K562 (cell line): ENCODE measurements around the gene ADRM1. TPM values are rescaled to one million over a fixed set of nuclear protein-coding genes. Genes with fewer than 3 reads are reported as not detected.

Experiments used
- ATAC-seq: fragments of 200-7000 bp; cut with Tn5 transposase; 3 replicates; pipeline ENCODE4 v1.9.1; 2020; ENCODE audit warnings: moderate library complexity
- BruUV-seq: library from RNA; stranded (reverse); fragments of 400-500 nt; replicated peaks from 2 replicates; lab custom pipeline; 2021; lab: Mats Ljungman, UMichigan
- CTCF ChIA-PET: fragments of 300-600 bp; formaldehyde crosslinking; extraction: SDS; loops from one replicate; lab custom pipeline; 2021; ENCODE audit warnings: low intra/inter-chr PET ratio; lab: Yijun Ruan, JAX
- POLR2A ChIA-PET: fragments of 300-600, 350-650 bp; sonication (Branson Sonifier 250); formaldehyde crosslinking; extraction: SDS; loops from one replicate; lab custom pipeline; 2021; ENCODE audit warnings: antibody characterized with exemption, inconsistent platforms; lab: Yijun Ruan, JAX
- DNase-seq, 4 experiments: peaks; one replicate each; pipeline versions ENCODE4 v3.0.0 to v3.0.0-alpha.2; 2011 to 2018; ENCODE audit warnings: low spot score in 3 of 4, mixed read lengths in 3 of 4; ENCODE audit errors: extremely low read depth in 1 of 4
- FAIRE-seq: peaks from 2 replicates; lab custom pipeline; 2011; peaks lifted over from hg19 to GRCh38; lab: Jason Lieb, UNC
- H2AFZ ChIP-seq: 2 replicates; pipeline ENCODE4 v1.6.0; 2011; ENCODE audit warnings: low read depth, low read length, control low read depth, inconsistent platforms
- H3K27ac ChIP-seq: fragments of 200-600 bp; 3 replicates; pipeline ENCODE4 v1.8.0; 2011; ENCODE audit warnings: low read depth, mild to moderate bottlenecking, control low read depth, inconsistent platforms, low read length, moderate library complexity, mixed read lengths; ENCODE audit errors: extremely low read depth
- H3K27me3 ChIP-seq, 2 experiments: fragments of 300-600 bp in 1 of 2; 2 replicates in 1 of 2; 3 replicates in 1 of 2; pipeline versions ENCODE4 v1.6.0 to v1.8.0; 2011; ENCODE audit warnings: inconsistent platforms in 2 of 2, low read length in 2 of 2, mild to moderate bottlenecking in 1 of 2, mixed read lengths in 1 of 2, moderate library complexity in 1 of 2; ENCODE audit not compliant: control insufficient read depth in 2 of 2, insufficient read depth in 2 of 2
- H3K36me3 ChIP-seq: fragments of 300-600 bp; 3 replicates; pipeline ENCODE4 v1.8.0; 2011; ENCODE audit warnings: mild to moderate bottlenecking, low read length, inconsistent platforms; ENCODE audit not compliant: control insufficient read depth, insufficient read depth
- H3K4me1 ChIP-seq, 2 experiments: fragments of 200-600 bp in 1 of 2; replicated peaks in 1 of 2; 2 replicates in 1 of 2; 3 replicates in 1 of 2; pipeline versions ENCODE4 v1.5.1 to v1.8.0; 2011; ENCODE audit warnings: inconsistent platforms in 2 of 2, low read length in 2 of 2, mild to moderate bottlenecking in 1 of 2, mixed read lengths in 1 of 2, moderate library complexity in 1 of 2; ENCODE audit not compliant: control insufficient read depth in 2 of 2, insufficient read depth in 2 of 2
- H3K4me2 ChIP-seq: 2 replicates; pipeline ENCODE4 v1.6.1; 2011; ENCODE audit warnings: low read length, control low read depth, inconsistent platforms, mixed read lengths; ENCODE audit not compliant: insufficient read depth
- H3K4me3 ChIP-seq: fragments of 200-600 bp; sonication (generic), shearing (Covaris generic); 2 replicates; pipeline ENCODE4 v1.5.1; 2016; ENCODE audit warnings: control low read depth, inconsistent platforms
- H3K79me2 ChIP-seq: fragments of 200-600 bp; 3 replicates; pipeline ENCODE4 v1.8.0; 2011; ENCODE audit warnings: low read length, inconsistent platforms; ENCODE audit not compliant: control insufficient read depth, insufficient read depth
- H3K9ac ChIP-seq, 2 experiments: 2 replicates each; pipeline versions ENCODE4 v1.6.0 to v1.6.1; 2011; ENCODE audit warnings: low read depth in 2 of 2, low read length in 2 of 2, control low read depth in 1 of 2, inconsistent platforms in 1 of 2, mild to moderate bottlenecking in 1 of 2, mixed read lengths in 1 of 2; ENCODE audit not compliant: insufficient read depth in 1 of 2
- H3K9me1 ChIP-seq: one replicate; pipeline ENCODE4 v1.6.0; 2011; ENCODE audit warnings: inconsistent platforms, mild to moderate bottlenecking, low read length, moderate library complexity; ENCODE audit not compliant: control insufficient read depth, insufficient read depth
- H3K9me3 ChIP-seq: replicated peaks from 2 replicates; pipeline ENCODE4 v1.5.1; 2011; ENCODE audit warnings: low read depth, low read length, inconsistent platforms; ENCODE audit not compliant: control insufficient read depth, insufficient read depth
- H4K20me1 ChIP-seq: replicated peaks from 2 replicates; pipeline ENCODE4 v1.6.1; 2011; ENCODE audit warnings: low read length, inconsistent platforms, mixed read lengths; ENCODE audit not compliant: control insufficient read depth, insufficient read depth
- HNRNPLL ChIP-seq: fragments of 200-400 bp; formaldehyde crosslinking; IDR thresholded peaks from 2 replicates; pipeline ENCODE4 v1.6.1; 2017; ENCODE audit warnings: low read length, low read depth, mild to moderate bottlenecking; ENCODE audit not compliant: poor library complexity, severe bottlenecking
- JUN ChIP-seq, 2 experiments: sonication (generic) in 1 of 2; formaldehyde crosslinking in 1 of 2; IDR thresholded peaks; 2 replicates each; pipeline versions ENCODE4 v1.6.1 to v1.8.0; 2012 to 2022; ENCODE audit warnings: borderline replicate concordance in 2 of 2, mild to moderate bottlenecking in 2 of 2, improper control_type of control experiment in 1 of 2, low read depth in 1 of 2, low read length in 1 of 2, missing genetic modification reagents in 1 of 2
- LEF1 ChIP-seq: fragments of 450-650 bp; IDR thresholded peaks from 2 replicates; pipeline ENCODE4 v1.6.1; 2016; ENCODE audit warnings: mild to moderate bottlenecking
- MCM5 ChIP-seq: fragments of 450-650 bp; IDR thresholded peaks from 2 replicates; pipeline ENCODE4 v1.6.1; 2016; ENCODE audit warnings: low read depth
- NFE2L1 ChIP-seq: fragments of 450-650 bp; IDR thresholded peaks from 2 replicates; pipeline ENCODE4 v1.6.1; 2016; ENCODE audit warnings: missing genetic modification characterization, low read depth, mild to moderate bottlenecking, missing compliant biosample characterization, moderate library complexity, borderline replicate concordance
- SMARCA4 ChIP-seq: fragments of 450-650 bp; IDR thresholded peaks from 2 replicates; pipeline ENCODE4 v1.6.1; 2016
- ZFPM2 ChIP-seq: fragments of 250-450 bp; sonication (Bioruptor Pico); IDR thresholded peaks from 2 replicates; pipeline ENCODE4 v1.5.1; 2022; ENCODE audit warnings: mild to moderate bottlenecking
- ZNF232 ChIP-seq: sonication (generic); formaldehyde crosslinking; IDR thresholded peaks from 2 replicates; pipeline ENCODE4 v1.8.0; 2022; ENCODE audit warnings: mild to moderate bottlenecking, missing genetic modification reagents
- WGBS: fragments of 100-300 bp; shearing (Covaris generic); methylation state at CpG from one replicate; pipeline ENCODE4 v1.1.6; 2016; ENCODE audit warnings: low coverage, mixed read lengths; ENCODE audit not compliant: insufficient coverage; ENCODE audit errors: missing lambda C conversion rate; 5-methylcytosine and 5-hydroxymethylcytosine counted together
- in situ Hi-C: fragments of 300-500 bp; cut with MboI; formaldehyde crosslinking; loops from 4 replicates; pipeline ENCODE4 v1.15.0; 2018; ENCODE audit warnings: inconsistent platforms, mixed read lengths
- intact Hi-C: fragments of 100-400 bp; cut with micrococcal nuclease; formaldehyde crosslinking; loops from 2 replicates; pipeline ENCODE4 v1.14.2; 2022
- polyA plus RNA-seq, 8 experiments: library from polyadenylated mRNA; depleted of rRNA in 4 of 8; stranded (reverse) in 5 of 8; unstranded in 3 of 8; fragments of >200 nt; fragmentation: Nextera tagmentation in 2 of 8; fragmentation: Illumina TruSeq in 1 of 8; extraction: Ambion mirVana in 2 of 8; extraction: Trizol in 1 of 8; gene quantifications; 2 replicates each; pipeline versions ENCODE4 v1.2.1 to v1.2.3, GENCODE V29; 2011 to 2014; ENCODE audit warnings: inconsistent platforms in 1 of 8, missing spikeins in 1 of 8
- total RNA-seq, 7 experiments: library from RNA; depleted of rRNA in 6 of 7; stranded (reverse); fragments of >200 nt in 6 of 7; fragmentation: Illumina TruSeq in 2 of 7; extraction: Trizol in 2 of 7; gene quantifications; 2 replicates each; pipeline versions ENCODE4 v1.2.1 to v1.2.3, GENCODE V29; 2011 to 2021; ENCODE audit warnings: low replicate concordance in 1 of 7
- TF ChIP-seq, protein P1 (sequence below): fragments of 200-800 bp; sonication (Bioruptor generic); IDR thresholded peaks from 2 replicates; pipeline ENCODE4 v1.6.1; 2016; ENCODE audit warnings: missing genetic modification characterization, missing compliant biosample characterization

Gene ADRM1
- total and polyA plus RNA-seq, 9 of the 15 experiments (the other 6 are each of a cell fraction or from before 2014, with no cell fraction given) = 5.0 to 223 (median 67.4) TPM

DNA sequence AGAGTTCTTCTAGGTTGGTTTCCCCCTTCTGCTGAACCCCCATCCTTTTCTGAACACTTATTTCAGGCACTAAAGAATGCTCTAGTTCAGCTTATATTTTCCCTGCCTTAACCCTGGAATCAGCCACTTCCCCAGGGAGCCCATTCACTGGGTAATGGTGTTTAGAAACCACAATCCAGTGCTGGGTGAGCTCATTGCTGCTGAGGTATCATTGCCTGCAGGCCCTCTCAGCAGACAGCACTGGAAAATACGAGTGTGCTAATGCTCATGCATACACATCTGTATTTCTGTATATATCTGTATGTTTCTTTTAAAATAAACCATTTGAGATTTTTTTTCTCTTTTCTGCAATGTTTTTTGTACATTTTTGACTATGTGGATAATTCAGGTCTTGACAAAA, 37.4 kb upstream of the ADRM1 start:
- H3K4me3 ChIP-seq = no peak overlapping the region
- H4K20me1 ChIP-seq = 0 out of 2 replicates have a peak, but pooled peaks cover 10% of the 10 kb centered on the region
- no peak overlapping the region for H3K9ac ChIP-seq
- CTCF ChIA-PET = no interaction called here
- intact Hi-C loops = no loop called here
- no peak overlapping the region for H3K27ac ChIP-seq
- in situ Hi-C loops = no loop called here
- peak; percentile 6 for FAIRE-seq
- TF ChIP-seq SMARCA4 (no peak), LEF1 (no peak), ZFPM2 (CRISPR knock-in tag) (no peak), NFE2L1 (tag) (no peak), MCM5 (no peak), JUN (IDR thresholded peaks at IDR 0.05; ENCODE audit: borderline replicate concordance, low read depth, low read length) (no peak), JUN (CRISPR knock-in tag; IDR thresholded peaks at IDR 0.05; ENCODE audit: borderline replicate concordance) (no peak), HNRNPLL (no peak), ZNF232 (no peak)
- TF ChIP-seq, protein P1, sequence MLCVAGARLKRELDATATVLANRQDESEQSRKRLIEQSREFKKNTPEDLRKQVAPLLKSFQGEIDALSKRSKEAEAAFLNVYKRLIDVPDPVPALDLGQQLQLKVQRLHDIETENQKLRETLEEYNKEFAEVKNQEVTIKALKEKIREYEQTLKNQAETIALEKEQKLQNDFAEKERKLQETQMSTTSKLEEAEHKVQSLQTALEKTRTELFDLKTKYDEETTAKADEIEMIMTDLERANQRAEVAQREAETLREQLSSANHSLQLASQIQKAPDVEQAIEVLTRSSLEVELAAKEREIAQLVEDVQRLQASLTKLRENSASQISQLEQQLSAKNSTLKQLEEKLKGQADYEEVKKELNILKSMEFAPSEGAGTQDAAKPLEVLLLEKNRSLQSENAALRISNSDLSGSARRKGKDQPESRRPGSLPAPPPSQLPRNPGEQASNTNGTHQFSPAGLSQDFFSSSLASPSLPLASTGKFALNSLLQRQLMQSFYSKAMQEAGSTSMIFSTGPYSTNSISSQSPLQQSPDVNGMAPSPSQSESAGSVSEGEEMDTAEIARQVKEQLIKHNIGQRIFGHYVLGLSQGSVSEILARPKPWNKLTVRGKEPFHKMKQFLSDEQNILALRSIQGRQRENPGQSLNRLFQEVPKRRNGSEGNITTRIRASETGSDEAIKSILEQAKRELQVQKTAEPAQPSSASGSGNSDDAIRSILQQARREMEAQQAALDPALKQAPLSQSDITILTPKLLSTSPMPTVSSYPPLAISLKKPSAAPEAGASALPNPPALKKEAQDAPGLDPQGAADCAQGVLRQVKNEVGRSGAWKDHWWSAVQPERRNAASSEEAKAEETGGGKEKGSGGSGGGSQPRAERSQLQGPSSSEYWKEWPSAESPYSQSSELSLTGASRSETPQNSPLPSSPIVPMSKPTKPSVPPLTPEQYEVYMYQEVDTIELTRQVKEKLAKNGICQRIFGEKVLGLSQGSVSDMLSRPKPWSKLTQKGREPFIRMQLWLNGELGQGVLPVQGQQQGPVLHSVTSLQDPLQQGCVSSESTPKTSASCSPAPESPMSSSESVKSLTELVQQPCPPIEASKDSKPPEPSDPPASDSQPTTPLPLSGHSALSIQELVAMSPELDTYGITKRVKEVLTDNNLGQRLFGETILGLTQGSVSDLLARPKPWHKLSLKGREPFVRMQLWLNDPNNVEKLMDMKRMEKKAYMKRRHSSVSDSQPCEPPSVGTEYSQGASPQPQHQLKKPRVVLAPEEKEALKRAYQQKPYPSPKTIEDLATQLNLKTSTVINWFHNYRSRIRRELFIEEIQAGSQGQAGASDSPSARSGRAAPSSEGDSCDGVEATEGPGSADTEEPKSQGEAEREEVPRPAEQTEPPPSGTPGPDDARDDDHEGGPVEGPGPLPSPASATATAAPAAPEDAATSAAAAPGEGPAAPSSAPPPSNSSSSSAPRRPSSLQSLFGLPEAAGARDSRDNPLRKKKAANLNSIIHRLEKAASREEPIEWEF = no peak
- TF ChIP-seq, all 486 proteins: peak for 0
- BruUV-seq = no TSS peak
- DNase-seq = no peak
- Histone ChIP-seq H3K4me1 (peaks cover 0 to 20% of the 10 kb centered on the region in 2 experiments; a peak in 2 of 5 replicates), H3K4me2 (no peak overlapping the region), H3K9me1 (no peaks in the 10 kb centered on the region), H3K9me3 (no peaks in the 10 kb centered on the region), H2AFZ (no peak overlapping the region), H3K36me3 (peaks cover 27% of the 10 kb centered on the region; the same call in 2 of the 3 replicates), H3K27me3 (no peaks in the 10 kb centered on the region), H3K79me2 (no peaks in the 10 kb centered on the region)
- POLR2A ChIA-PET = interaction anchor here (1.8 kb wide), 1 partner anchor 9 kb away, joined by 6 read pairs; no protein-coding TSS in a partner anchor
- no peak for ATAC-seq
- WGBS = 40% methylated on average over 1 of the region's 1 CpG
